Lung (tissue), 12 donors: Measurements from ENCODE around the gene DGKB. TPM values are rescaled to one million over a fixed set of nuclear protein-coding genes. Genes with fewer than 3 reads are reported as not detected.
A peak's percentile ranks its signal among the peaks of the same experiment; 100 is the strongest.

Experiments used
- ATAC-seq: fragments of 200-7000 bp; cut with Tn5 transposase; one replicate; pipeline ENCODE4 v1.9.1; 2020; ENCODE audit warnings: moderate number of reproducible peaks; ENCODE audit not compliant: insufficient read depth, low FRiP score
- DNase-seq, 3 donors: peaks; one replicate each; pipeline ENCODE4 v3.0.0-alpha.2; 2013 to 2017
- H3K27ac ChIP-seq, 2 donors: one replicate each; pipeline ENCODE4 v1.5.1; 2013; ENCODE audit warnings: mild to moderate bottlenecking in 2 of 2, moderate library complexity in 2 of 2, control low read depth in 1 of 2, inconsistent platforms in 1 of 2, low read depth in 1 of 2, low read length in 1 of 2
- H3K27me3 ChIP-seq, 3 donors: one replicate each; pipeline ENCODE4 v1.5.1; 2013; ENCODE audit warnings: low read length in 2 of 3; ENCODE audit not compliant: control insufficient read depth in 3 of 3, insufficient read depth in 3 of 3
- H3K36me3 ChIP-seq, 4 donors: one replicate each; pipeline ENCODE4 v1.5.1; 2013; ENCODE audit warnings: low read length in 4 of 4, mild to moderate bottlenecking in 1 of 4, moderate library complexity in 1 of 4; ENCODE audit not compliant: control insufficient read depth in 4 of 4, insufficient read depth in 4 of 4
- H3K4me1 ChIP-seq, 5 donors: one replicate each; pipeline ENCODE4 v1.5.1; 2013; ENCODE audit warnings: low read length in 5 of 5, mild to moderate bottlenecking in 2 of 5, moderate library complexity in 1 of 5; ENCODE audit not compliant: control insufficient read depth in 5 of 5, insufficient read depth in 5 of 5
- H3K4me3 ChIP-seq: one replicate; pipeline ENCODE4 v1.5.1; 2013; ENCODE audit warnings: mild to moderate bottlenecking, control low read depth, moderate library complexity
- H3K9ac ChIP-seq, 2 donors: one replicate each; pipeline ENCODE4 v1.5.1; 2013; ENCODE audit warnings: low read length in 2 of 2, control low read depth in 1 of 2; ENCODE audit not compliant: insufficient read depth in 1 of 2
- H3K9me3 ChIP-seq, 4 donors: one replicate each; pipeline ENCODE4 v1.5.1; 2013; ENCODE audit warnings: low read length in 3 of 4, mild to moderate bottlenecking in 1 of 4, moderate library complexity in 1 of 4; ENCODE audit not compliant: control insufficient read depth in 4 of 4, insufficient read depth in 3 of 4
- CTCF ChIP-seq: IDR thresholded peaks from 2 replicates; pipeline ENCODE4 v1.5.1; 2012; ENCODE audit warnings: mild to moderate bottlenecking; ENCODE audit errors: control extremely low read depth, extremely low read depth
- WGBS, 2 donors: extraction: QIAGEN DNeasy Blood & Tissue Kit; methylation state at CpG; one replicate each; pipeline ENCODE4 v1.1.7; 2013; 5-methylcytosine and 5-hydroxymethylcytosine counted together
- polyA plus RNA-seq, 2 donors: library from polyadenylated mRNA; stranded (reverse); fragments of 200-250 nt; gene quantifications; one replicate each; pipeline ENCODE4 v1.2.1, GENCODE V29; 2013
- total RNA-seq, 2 donors: library from RNA; depleted of rRNA in 1 of 2; stranded (reverse); fragments of >200 nt in 1 of 2; gene quantifications; one replicate each; pipeline ENCODE4 v1.2.1, GENCODE V29; 2014 to 2021
- donor health status: control.
- donor health status: control.
- donor health status: Bipolar disorder and iron deficiency.
- donor health status: healthy.
- donor health status: DM: yes; HTN: yes; CAD: no.

DGKB gene
- total and polyA plus RNA-seq, 4 donors, result under 0.01 to 0.57 (median 0.06) TPM; not detected in 1

GRCh38 chr7:14275356-14275755 lies 627.2 kb downstream of the DGKB start:
- DNase-seq (peak; percentile 23 to 89 (median 86)), ATAC-seq (no peak)
- TF ChIP-seq CTCF, result no peak
- Histone ChIP-seq H3K36me3 (no peaks in the 10 kb centered on the region), H3K27ac (no peak overlapping the region), H3K9ac (no peak overlapping the region), H3K4me1 (peaks cover 0 to 8% (median 5%) of the 10 kb centered on the region in 5 donors), H3K27me3 (no peaks in the 10 kb centered on the region), H3K4me3 (no peak overlapping the region), H3K9me3 (no peaks in the 10 kb centered on the region)
- WGBS, 2 donors, result 80 to 93% methylated on average over 2 of the region's 2 CpGs

- 92 to 94% methylated on average over 3 of the region's 3 CpGs for WGBS, 2 donors
- no peaks in the 10 kb centered on the region for H3K27me3 ChIP-seq
- H3K4me3 ChIP-seq, result no peak overlapping the region
- H3K4me1 ChIP-seq, result peaks cover 0 to 8% (median 5%) of the 10 kb centered on the region in 5 donors
- no peak overlapping the region for H3K27ac ChIP-seq
- no peaks in the 10 kb centered on the region for H3K36me3 ChIP-seq
- H3K9me3 ChIP-seq, result no peaks in the 10 kb centered on the region
- H3K9ac ChIP-seq, result no peak overlapping the region
- ATAC-seq, result no peak
- TF ChIP-seq CTCF, result no peak
- DNase-seq, result no peak
These were observed 631.1 kb downstream of the DGKB start for GRCh38 chr7:14271441-14271840.

GRCh38 chr7:14270099-14270498 lies 632.5 kb downstream of the DGKB start:
- TF ChIP-seq CTCF, result no peak
- no peaks in the 10 kb centered on the region for H3K36me3 ChIP-seq
- H3K9me3 ChIP-seq, result no peaks in the 10 kb centered on the region
- H3K9ac ChIP-seq, result no peak overlapping the region
- 64 to 70% methylated on average over 5 of the region's 5 CpGs for WGBS, 2 donors
- ATAC-seq, result no peak
- no peaks in the 10 kb centered on the region for H3K27me3 ChIP-seq
- H3K27ac ChIP-seq, result no peak overlapping the region
- no peak for DNase-seq
- H3K4me1 ChIP-seq, result peaks cover 0 to 7% (median 4%) of the 10 kb centered on the region in 5 donors
- no peak overlapping the region for H3K4me3 ChIP-seq

- TF ChIP-seq CTCF, result no peak
- Histone ChIP-seq H3K36me3 (no peaks in the 10 kb centered on the region), H3K4me3 (no peak overlapping the region), H3K27ac (no peak overlapping the region), H3K9me3 (no peaks in the 10 kb centered on the region), H3K4me1 (no peaks in the 10 kb centered on the region), H3K27me3 (no peaks in the 10 kb centered on the region), H3K9ac (no peak overlapping the region)
- ATAC-seq (no peak), DNase-seq (no peak)
These were observed 642.5 kb downstream of the DGKB start for GRCh38 chr7:14260011-14260410.
